Activated B cell treated with CpG ODN at 0.5 μM for 24 hours (primary cell): Measurements from ENCODE around the gene HID1. TPM values are rescaled to one million over a fixed set of nuclear protein-coding genes. Genes with fewer than 3 reads are reported as not detected.

Source experiments
- ATAC-seq: fragments of 200-7000 bp; cut with Tn5 transposase; one replicate; pipeline ENCODE4 v1.10.0; 2021; ENCODE audit warnings: low read depth, mild to moderate bottlenecking, moderate library complexity
- CTCF ChIA-PET: fragments of 350-600 bp; sonication (Branson Sonifier 250); formaldehyde crosslinking; loops from one replicate; lab custom pipeline; 2021; ENCODE audit warnings: antibody characterized with exemption; lab: Charles Lee
- POLR2A ChIA-PET: fragments of 350-600 bp; sonication (Branson Sonifier 250); formaldehyde crosslinking; loops from one replicate; lab custom pipeline; 2021; ENCODE audit warnings: antibody characterized with exemption; lab: Charles Lee
- DNase-seq: peaks from one replicate; pipeline ENCODE4 v3.0.0; 2022
- H3K27ac Mint-ChIP-seq: one replicate; pipeline ENCODE4 v1.8.0; 2020; ENCODE audit warnings: mixed read lengths
- H3K27me3 Mint-ChIP-seq: one replicate; pipeline ENCODE4 v1.8.0; 2021; ENCODE audit warnings: mixed read lengths
- H3K36me3 Mint-ChIP-seq: one replicate; pipeline ENCODE4 v1.8.0; 2021; ENCODE audit warnings: low read depth, mixed read lengths
- H3K4me1 Mint-ChIP-seq: one replicate; pipeline ENCODE4 v1.8.0; 2021; ENCODE audit warnings: mixed read lengths
- H3K4me3 Mint-ChIP-seq: one replicate; pipeline ENCODE4 v1.8.0; 2020; ENCODE audit warnings: mild to moderate bottlenecking, mixed read lengths
- H3K9me3 Mint-ChIP-seq: one replicate; pipeline ENCODE4 v1.8.0; 2020; ENCODE audit warnings: mixed read lengths
- CTCF ChIP-seq: fragments of 200-600 bp; IDR thresholded peaks from one replicate; pipeline ENCODE4 v1.8.0; 2022; ENCODE audit warnings: antibody characterized with exemption, mild to moderate bottlenecking
- intact Hi-C: fragments of 100-400 bp; cut with micrococcal nuclease; formaldehyde crosslinking; loops from one replicate; pipeline ENCODE4 v1.15.1; 2024
- total RNA-seq: library from RNA; stranded (reverse); gene quantifications from 2 replicates; pipeline ENCODE4 v1.2.3, GENCODE V29; 2022

The HID1 gene
- total RNA-seq, 1 donor from 2014 or later, result 2.1 TPM

DNA sequence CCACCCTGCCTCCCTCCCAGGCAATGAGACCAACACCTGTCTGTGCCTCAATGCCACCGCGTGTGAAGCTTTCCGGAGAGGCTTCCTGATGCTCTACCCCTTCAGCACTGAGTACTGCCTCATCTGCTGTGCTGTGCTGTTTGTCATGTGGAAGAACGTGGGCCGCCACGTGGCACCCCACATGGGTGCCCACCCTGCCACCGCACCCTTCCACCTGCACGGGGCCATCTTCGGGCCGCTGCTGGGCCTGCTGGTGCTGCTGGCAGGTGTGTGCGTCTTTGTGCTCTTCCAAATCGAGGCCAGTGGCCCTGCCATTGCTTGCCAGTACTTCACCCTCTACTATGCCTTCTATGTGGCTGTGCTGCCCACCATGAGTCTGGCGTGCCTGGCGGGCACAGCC, 25.9 kb downstream of the HID1 start:
- ChIA-PET CTCF (interaction anchor here (1.2 kb wide), 1 partner anchor 11 kb away, joined by 3 read pairs; no protein-coding TSS in a partner anchor), POLR2A (interaction anchor here (1.0 kb wide), 1 partner anchor 22 kb away, joined by 3 read pairs; the partner anchor contains the start of gene OTOP2)
- Mint-ChIP-seq H3K27ac (no peak overlapping the region), H3K27me3 (peaks cover 33% of the 10 kb centered on the region), H3K36me3 (no peaks in the 10 kb centered on the region), H3K4me1 (no peaks in the 10 kb centered on the region), H3K4me3 (no peak overlapping the region), H3K9me3 (no peaks in the 10 kb centered on the region)
- TF ChIP-seq CTCF, result no peak
- DNase-seq (no peak), ATAC-seq (no peak)
- intact Hi-C loops, result no loop called here

- Mint-ChIP-seq H3K27ac (no peak overlapping the region), H3K4me1 (no peaks in the 10 kb centered on the region), H3K27me3 (peaks cover 37% of the 10 kb centered on the region), H3K4me3 (no peak overlapping the region), H3K9me3 (no peaks in the 10 kb centered on the region), H3K36me3 (no peaks in the 10 kb centered on the region)
- ChIA-PET POLR2A (no interaction called here), CTCF (no interaction called here)
- ATAC-seq (no peak), DNase-seq (no peak)
- TF ChIP-seq CTCF, result no peak
- intact Hi-C loops, result no loop called here
Measured at GRCh38 chr17:74945543-74945942, 27.0 kb downstream of the HID1 start.

DNA sequence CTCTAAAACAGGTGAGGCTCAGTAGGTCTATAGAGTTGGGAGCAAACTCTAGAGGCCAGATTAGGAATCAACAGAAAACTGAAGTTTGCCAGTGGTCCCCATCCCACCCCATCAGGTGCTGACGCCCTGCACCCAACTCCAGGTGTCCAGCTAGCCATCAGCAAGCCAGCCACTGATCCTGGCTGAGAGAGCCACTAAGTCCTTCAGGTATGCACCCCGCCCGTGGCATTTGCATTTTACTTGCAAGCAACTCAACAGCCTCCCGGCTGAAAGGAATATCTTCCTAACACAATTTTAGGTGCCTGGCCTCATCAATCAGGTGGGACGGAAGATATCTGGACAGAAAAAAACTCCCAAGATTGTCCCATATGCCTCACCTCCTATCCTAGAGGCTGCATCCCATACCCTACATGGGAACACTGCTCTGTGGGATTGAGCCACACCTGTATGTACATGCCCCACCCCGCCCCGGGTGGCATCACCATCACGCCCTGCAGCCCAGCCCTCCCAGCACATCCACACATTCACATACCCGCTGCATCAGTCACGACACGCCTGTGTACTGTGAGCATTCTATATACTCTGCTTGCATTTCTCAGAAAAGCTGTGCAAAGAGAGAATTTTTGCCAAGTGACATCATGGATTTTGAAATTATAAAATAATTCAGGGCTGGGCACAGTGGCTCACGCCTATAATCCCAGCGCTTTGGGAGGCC, 28.6 kb downstream of the HID1 start:
- ChIA-PET CTCF (no interaction called here), POLR2A (no interaction called here)
- Mint-ChIP-seq H3K36me3 (no peaks in the 10 kb centered on the region), H3K4me1 (no peaks in the 10 kb centered on the region), H3K9me3 (no peaks in the 10 kb centered on the region), H3K4me3 (no peak overlapping the region), H3K27me3 (peaks cover 36% of the 10 kb centered on the region), H3K27ac (no peak overlapping the region)
- intact Hi-C loops, result no loop called here
- no peak for TF ChIP-seq CTCF
- DNase-seq, result no peak
- ATAC-seq, result no peak

- no peaks in the 10 kb centered on the region for H3K36me3 Mint-ChIP-seq
- peaks cover 54% of the 10 kb centered on the region for H3K27me3 Mint-ChIP-seq
- ATAC-seq, result no peak
- no peak overlapping the region for H3K27ac Mint-ChIP-seq
- no peak for TF ChIP-seq CTCF
- H3K4me1 Mint-ChIP-seq, result no peaks in the 10 kb centered on the region
- intact Hi-C loops, result no loop called here
- no peak overlapping the region for H3K4me3 Mint-ChIP-seq
- POLR2A ChIA-PET, result no interaction called here
- H3K9me3 Mint-ChIP-seq, result no peaks in the 10 kb centered on the region
- no peak for DNase-seq
- CTCF ChIA-PET, result no interaction called here
Measured at GRCh38 chr17:74941128-74941725, 31.3 kb downstream of the HID1 start.

GRCh38 chr17:74939534-74939933, 33.0 kb downstream of the HID1 start:
- CTCF ChIA-PET, result no interaction called here
- H3K4me3 Mint-ChIP-seq, result no peak overlapping the region
- H3K9me3 Mint-ChIP-seq, result no peaks in the 10 kb centered on the region
- H3K27me3 Mint-ChIP-seq, result peaks cover 56% of the 10 kb centered on the region
- POLR2A ChIA-PET, result no interaction called here
- no peak overlapping the region for H3K27ac Mint-ChIP-seq
- intact Hi-C loops, result loop anchor here (5.0 kb wide), 1 partner anchor 37 kb away; no protein-coding TSS in a partner anchor
- H3K4me1 Mint-ChIP-seq, result no peaks in the 10 kb centered on the region
- no peaks in the 10 kb centered on the region for H3K36me3 Mint-ChIP-seq
- DNase-seq (no peak), ATAC-seq (no peak)
- no peak for TF ChIP-seq CTCF
